Activated CD4-positive, alpha-beta memory T cell treated with anti-CD3 and anti-CD28 coated beads for 36 hours (primary cell): ENCODE results near the gene MTUS2. TPM values are rescaled to one million over a fixed set of nuclear protein-coding genes. Genes with fewer than 3 reads are reported as not detected.

Experiments used
- CTCF ChIA-PET: fragments of 350-600 bp; sonication (Branson Sonifier 250); formaldehyde crosslinking; loops from one replicate; lab custom pipeline; 2021; ENCODE audit warnings: antibody characterized with exemption, inconsistent platforms; lab: Charles Lee
- POLR2A ChIA-PET: fragments of 350-600 bp; sonication (Branson Sonifier 250); formaldehyde crosslinking; loops from one replicate; lab custom pipeline; 2021; ENCODE audit warnings: antibody characterized with exemption; lab: Charles Lee
- DNase-seq: peaks from one replicate; pipeline ENCODE4 v3.0.0-alpha.2; 2020
- H3K27ac Mint-ChIP-seq: one replicate; pipeline ENCODE4 v1.8.0; 2021; ENCODE audit warnings: mixed read lengths
- H3K27me3 Mint-ChIP-seq: one replicate; pipeline ENCODE4 v1.8.0; 2021; ENCODE audit warnings: mixed read lengths
- H3K36me3 Mint-ChIP-seq: one replicate; pipeline ENCODE4 v1.8.0; 2021; ENCODE audit warnings: mixed read lengths
- H3K4me1 Mint-ChIP-seq: one replicate; pipeline ENCODE4 v1.8.0; 2021; ENCODE audit warnings: low read depth, mixed read lengths
- H3K4me3 Mint-ChIP-seq: one replicate; pipeline ENCODE4 v1.8.0; 2021; ENCODE audit warnings: mild to moderate bottlenecking, mixed read lengths
- H3K9me3 Mint-ChIP-seq: one replicate; pipeline ENCODE4 v1.8.0; 2021; ENCODE audit warnings: mixed read lengths
- intact Hi-C: fragments of 100-400 bp; cut with micrococcal nuclease; formaldehyde crosslinking; loops from one replicate; pipeline ENCODE4 v1.15.1; 2023
- total RNA-seq, 2 experiments: library from RNA; stranded (reverse); gene quantifications; one replicate each; pipeline ENCODE4 v1.2.3, GENCODE V29; 2021

Gene MTUS2
- total RNA-seq, 2 experiments from 2014 or later, result not detected

- peaks cover 4% of the 10 kb centered on the region for H3K27me3 Mint-ChIP-seq
- no peak overlapping the region for H3K27ac Mint-ChIP-seq
- ChIA-PET POLR2A (no interaction called here), CTCF (interaction anchor here (0.6 kb wide), 1 partner anchor 680 kb away, joined by 3 read pairs; no protein-coding TSS in a partner anchor)
- intact Hi-C loops, result no loop called here
- no peaks in the 10 kb centered on the region for H3K4me1 Mint-ChIP-seq
- H3K36me3 Mint-ChIP-seq, result no peaks in the 10 kb centered on the region
- H3K4me3 Mint-ChIP-seq, result no peak overlapping the region
- H3K9me3 Mint-ChIP-seq, result no peaks in the 10 kb centered on the region
- DNase-seq, result no peak
These were observed 419.8 kb downstream of the MTUS2 start for GRCh38 chr13:29239653-29240525.

- H3K4me3 Mint-ChIP-seq, result no peak overlapping the region
- ChIA-PET CTCF (no interaction called here), POLR2A (no interaction called here)
- H3K4me1 Mint-ChIP-seq, result no peaks in the 10 kb centered on the region
- intact Hi-C loops, result no loop called here
- DNase-seq, result no peak
- H3K27ac Mint-ChIP-seq, result no peak overlapping the region
- H3K27me3 Mint-ChIP-seq, result peaks cover 1% of the 10 kb centered on the region
- no peaks in the 10 kb centered on the region for H3K36me3 Mint-ChIP-seq
- no peaks in the 10 kb centered on the region for H3K9me3 Mint-ChIP-seq
These were observed 434.7 kb downstream of the MTUS2 start for GRCh38 chr13:29254626-29255370.

- intact Hi-C loops, result no loop called here
- H3K4me3 Mint-ChIP-seq, result no peak overlapping the region
- CTCF ChIA-PET, result no interaction called here
- H3K36me3 Mint-ChIP-seq, result no peaks in the 10 kb centered on the region
- H3K9me3 Mint-ChIP-seq, result no peaks in the 10 kb centered on the region
- H3K27me3 Mint-ChIP-seq, result peaks cover 1% of the 10 kb centered on the region
- H3K27ac Mint-ChIP-seq, result no peak overlapping the region
- DNase-seq, result no peak
- H3K4me1 Mint-ChIP-seq, result no peaks in the 10 kb centered on the region
- POLR2A ChIA-PET, result no interaction called here
These were observed 435.4 kb downstream of the MTUS2 start for GRCh38 chr13:29255567-29255966.

DNA sequence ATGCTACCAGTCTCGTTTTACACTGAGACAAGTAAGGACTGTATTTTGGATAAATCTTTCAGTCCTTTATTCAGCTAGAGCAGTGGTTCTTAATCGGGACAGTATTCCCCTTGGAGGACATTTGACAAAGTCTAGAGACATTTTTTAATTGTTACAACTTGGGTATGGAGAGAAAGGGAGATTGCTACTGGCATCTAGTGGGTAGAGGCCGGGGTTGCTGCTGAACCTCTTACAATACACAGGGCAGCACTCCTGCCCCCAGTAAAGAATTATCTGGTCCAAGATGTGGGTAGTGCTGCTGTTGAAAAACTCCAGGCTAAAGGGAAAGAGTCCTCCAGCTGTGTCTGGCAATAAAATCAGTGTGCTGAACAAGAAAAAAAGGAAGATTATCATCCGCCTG is 440.5 kb downstream of the MTUS2 start:
- Mint-ChIP-seq H3K4me1 (no peaks in the 10 kb centered on the region), H3K36me3 (no peaks in the 10 kb centered on the region), H3K27me3 (no peaks in the 10 kb centered on the region), H3K27ac (no peak overlapping the region), H3K9me3 (peaks cover 6% of the 10 kb centered on the region), H3K4me3 (no peak overlapping the region)
- ChIA-PET POLR2A (no interaction called here), CTCF (no interaction called here)
- intact Hi-C loops, result no loop called here
- no peak for DNase-seq

DNA sequence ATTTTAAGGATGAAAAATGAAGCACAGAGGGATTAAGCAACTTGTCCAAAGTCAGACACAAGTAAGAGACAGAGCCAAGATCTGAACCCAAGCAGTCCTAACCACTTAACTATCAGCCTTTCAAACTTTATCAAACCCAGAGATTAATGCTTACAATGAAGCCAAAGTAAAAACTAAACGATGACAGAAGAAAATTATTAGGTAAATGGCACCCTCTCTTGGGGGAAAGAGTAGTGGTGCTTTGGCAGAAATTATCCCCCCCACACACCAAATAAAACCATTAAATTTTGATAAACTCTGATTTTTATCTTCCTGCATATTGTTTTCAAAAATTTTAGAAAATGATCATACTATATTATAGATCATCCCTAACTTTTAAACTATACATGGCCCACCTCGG is 446.1 kb downstream of the MTUS2 start:
- intact Hi-C loops, result no loop called here
- Mint-ChIP-seq H3K9me3 (peaks cover 6% of the 10 kb centered on the region), H3K4me3 (no peak overlapping the region), H3K36me3 (no peaks in the 10 kb centered on the region), H3K4me1 (no peaks in the 10 kb centered on the region), H3K27me3 (peaks cover 2% of the 10 kb centered on the region), H3K27ac (no peak overlapping the region)
- ChIA-PET POLR2A (no interaction called here), CTCF (no interaction called here)
- no peak for DNase-seq

DNA sequence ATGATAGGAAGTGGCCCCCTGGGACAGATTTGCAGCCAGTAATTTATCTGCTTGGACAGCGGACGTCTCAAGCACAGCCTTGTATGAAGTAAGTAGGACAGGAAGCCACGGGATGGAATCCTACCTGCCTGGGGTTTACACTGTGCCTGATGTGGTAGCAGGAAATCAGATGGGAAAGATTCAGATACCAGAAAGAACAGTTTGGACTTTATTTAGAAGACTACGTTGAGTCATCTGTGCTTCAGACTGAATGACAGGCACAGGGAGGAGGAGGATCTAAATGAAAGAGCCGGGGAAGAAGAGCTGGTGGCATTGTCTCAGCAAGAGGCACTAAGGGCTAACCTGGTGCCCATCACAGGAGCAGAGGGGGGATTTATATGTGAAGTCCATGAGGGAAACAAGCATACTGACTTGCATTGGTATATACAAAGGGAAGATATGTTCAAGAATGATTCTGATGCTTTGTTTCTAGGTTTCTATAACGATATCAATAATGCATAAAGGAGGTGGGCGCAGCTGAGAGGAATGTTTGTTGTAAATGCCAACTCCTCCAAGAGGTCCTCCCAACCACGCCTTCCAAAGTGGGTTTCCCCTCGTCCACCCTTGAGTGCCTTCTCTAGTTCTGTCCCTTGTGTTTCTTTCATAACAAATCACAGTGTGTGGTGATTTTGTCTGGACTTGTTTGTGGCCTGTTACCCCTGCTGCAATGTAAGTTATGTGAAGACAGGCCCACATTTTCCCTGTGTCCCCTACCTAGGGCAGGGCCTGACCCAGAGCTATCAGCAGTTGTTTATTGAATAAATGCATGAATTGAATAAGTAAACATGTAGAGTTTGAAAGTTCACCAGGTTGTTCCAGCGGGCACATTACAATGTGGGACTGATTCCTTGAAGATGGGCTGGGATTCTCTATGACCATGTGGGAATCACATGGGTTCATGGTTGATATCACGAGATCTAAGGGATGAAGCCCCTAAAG is 446.9 kb downstream of the MTUS2 start:
- Mint-ChIP-seq H3K27me3 (peaks cover 2% of the 10 kb centered on the region), H3K4me1 (no peaks in the 10 kb centered on the region), H3K27ac (no peak overlapping the region), H3K9me3 (peaks cover 6% of the 10 kb centered on the region), H3K4me3 (no peak overlapping the region), H3K36me3 (no peaks in the 10 kb centered on the region)
- intact Hi-C loops, result no loop called here
- ChIA-PET POLR2A (no interaction called here), CTCF (no interaction called here)
- DNase-seq, result no peak

DNA sequence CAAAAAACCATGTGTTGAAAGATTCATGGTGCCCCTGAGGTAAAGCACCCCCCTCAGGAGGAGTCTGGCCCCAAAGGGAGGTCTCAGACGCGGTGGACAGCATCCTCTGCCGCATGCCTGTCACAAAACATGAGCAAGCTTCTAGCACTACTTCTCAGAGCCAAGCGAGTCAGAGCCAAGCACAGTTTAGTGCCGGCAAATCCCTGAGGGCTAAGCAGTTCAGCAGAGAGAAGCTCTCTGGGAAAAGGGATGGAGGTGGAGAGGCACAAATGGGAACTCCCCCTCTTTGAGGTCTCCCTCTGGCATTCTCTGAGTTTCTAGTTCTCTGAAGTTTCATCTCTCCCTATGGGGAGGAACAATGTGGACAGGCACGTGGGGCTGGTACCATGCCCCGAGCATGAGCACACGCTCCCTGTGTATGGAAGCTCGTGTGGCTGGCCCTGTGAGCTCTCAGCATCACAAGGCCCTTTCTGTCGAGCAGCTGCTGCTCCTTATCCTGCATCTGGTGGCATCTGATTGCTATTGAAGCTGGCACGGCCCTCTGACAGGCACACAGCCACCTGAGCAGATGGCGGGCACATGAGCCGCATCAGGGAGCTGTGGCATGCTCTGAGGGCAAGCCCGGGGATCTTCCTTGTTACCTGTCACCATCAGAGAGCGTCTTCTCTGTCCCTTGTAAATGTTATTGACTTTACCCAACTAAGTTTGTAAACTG is 450.3 kb downstream of the MTUS2 start:
- ChIA-PET POLR2A (no interaction called here), CTCF (no interaction called here)
- intact Hi-C loops, result no loop called here
- Mint-ChIP-seq H3K4me1 (no peaks in the 10 kb centered on the region), H3K27ac (no peak overlapping the region), H3K4me3 (no peak overlapping the region), H3K27me3 (peaks cover 2% of the 10 kb centered on the region), H3K9me3 (peaks cover under 1% of the 10 kb centered on the region), H3K36me3 (no peaks in the 10 kb centered on the region)
- DNase-seq, result no peak

DNA sequence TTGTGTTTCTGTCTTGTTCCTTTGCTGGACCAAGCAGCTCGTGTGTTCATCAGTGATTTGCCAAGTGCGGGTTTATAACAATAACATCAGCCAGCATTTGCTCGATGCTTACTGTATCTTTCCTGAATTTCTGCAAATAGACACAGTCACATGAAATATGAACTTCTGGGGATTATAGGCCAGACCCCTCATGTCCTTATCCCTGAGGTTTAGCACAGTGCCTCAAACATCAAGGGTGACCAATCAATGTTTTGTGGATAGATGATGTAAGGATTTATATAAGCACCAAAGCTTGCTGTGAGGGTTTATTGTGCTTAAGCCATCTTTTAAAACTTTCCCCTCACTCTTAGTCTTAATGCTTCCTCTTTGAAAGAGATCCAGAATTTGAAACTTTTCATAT is 451.5 kb downstream of the MTUS2 start:
- POLR2A ChIA-PET, result no interaction called here
- Mint-ChIP-seq H3K4me1 (no peaks in the 10 kb centered on the region), H3K36me3 (no peaks in the 10 kb centered on the region), H3K9me3 (peaks cover 4% of the 10 kb centered on the region), H3K4me3 (no peak overlapping the region), H3K27me3 (peaks cover 6% of the 10 kb centered on the region), H3K27ac (no peak overlapping the region)
- intact Hi-C loops, result no loop called here
- no peak for DNase-seq
- CTCF ChIA-PET, result no interaction called here

DNA sequence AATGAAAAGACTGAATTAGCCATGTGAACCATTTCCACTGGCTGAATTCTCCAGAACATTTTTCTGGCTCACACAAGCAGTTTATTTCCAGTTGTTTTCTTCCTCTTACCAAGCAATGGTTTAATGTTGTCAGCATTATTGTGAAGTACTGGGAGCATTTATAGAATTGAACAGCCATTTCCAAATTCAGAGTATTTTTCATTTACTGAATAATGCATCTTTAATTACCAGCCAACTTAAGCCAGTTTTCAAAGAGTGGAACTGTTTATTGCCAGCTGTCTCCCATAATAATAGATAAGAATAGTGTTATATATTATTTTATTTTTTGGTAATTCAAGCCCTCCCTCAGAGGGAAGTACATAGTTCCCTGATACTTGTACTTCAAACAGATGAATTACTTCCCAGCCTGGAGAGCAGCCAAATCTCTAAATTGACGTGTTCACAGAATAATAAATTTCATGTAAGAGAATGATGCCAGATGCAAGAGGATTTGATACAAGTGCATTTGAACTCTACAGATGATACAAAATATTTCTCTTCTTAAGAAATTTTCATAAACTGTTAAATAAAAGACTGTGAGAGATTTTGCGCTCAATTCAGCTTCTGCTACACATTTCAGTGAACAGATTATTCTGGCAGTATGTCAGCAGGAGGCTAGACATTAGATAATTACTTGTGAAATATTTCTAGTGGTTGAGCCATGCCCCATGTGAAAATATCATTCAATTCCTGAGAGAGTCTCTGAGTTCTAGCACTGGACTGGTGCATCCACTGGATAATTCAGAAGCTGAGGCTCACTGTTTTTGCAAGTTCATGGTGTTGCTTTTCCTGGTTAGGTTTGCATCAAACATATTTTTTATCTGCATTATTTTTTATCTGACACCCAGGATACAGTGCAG is 459.5 kb downstream of the MTUS2 start:
- no peaks in the 10 kb centered on the region for H3K4me1 Mint-ChIP-seq
- CTCF ChIA-PET, result no interaction called here
- H3K27ac Mint-ChIP-seq, result no peak overlapping the region
- DNase-seq, result no peak
- H3K9me3 Mint-ChIP-seq, result peaks cover 4% of the 10 kb centered on the region
- intact Hi-C loops, result no loop called here
- H3K4me3 Mint-ChIP-seq, result no peak overlapping the region
- H3K36me3 Mint-ChIP-seq, result no peaks in the 10 kb centered on the region
- POLR2A ChIA-PET, result no interaction called here
- peaks cover 4% of the 10 kb centered on the region for H3K27me3 Mint-ChIP-seq

GRCh38 chr13:29281932-29282495 is 461.9 kb downstream of the MTUS2 start:
- Mint-ChIP-seq H3K4me3 (no peak overlapping the region), H3K27me3 (peaks cover 2% of the 10 kb centered on the region), H3K4me1 (no peaks in the 10 kb centered on the region), H3K9me3 (no peaks in the 10 kb centered on the region), H3K27ac (no peak overlapping the region), H3K36me3 (no peaks in the 10 kb centered on the region)
- CTCF ChIA-PET, result no interaction called here
- no peak for DNase-seq
- POLR2A ChIA-PET, result no interaction called here
- intact Hi-C loops, result no loop called here
